ENCODE results near the gene IFFO2. TPM values are rescaled to one million over a fixed set of nuclear protein-coding genes. Genes with fewer than 3 reads are reported as not detected.

The IFFO2 gene
- total and polyA plus RNA-seq, 2 donors (not counting 1 experiment from before 2014, with no cell fraction given): 16.8 to 19.2 TPM

GRCh38 chr1:18899363-18900049 is 57.0 kb downstream of the IFFO2 start:
- Histone ChIP-seq H3K79me2 (ENCODE audit: control insufficient read depth, insufficient read depth, low read length) (peaks cover 7% of the 10 kb centered on the region), H3K27ac (ENCODE audit: low read length in 2 of 2) (no peak overlapping the region), H3K4me3 (ENCODE audit: control extremely low read depth in 1 of 5, extremely low read depth in 1 of 5, insufficient read depth in 1 of 5, low read depth in 2 of 5, low read length in 4 of 5) (no peak overlapping the region), H4K20me1 (ENCODE audit: control insufficient read depth, insufficient read depth, low read length, poor library complexity, severe bottlenecking) (no peaks in the 10 kb centered on the region), H3K27me3 (replicated peaks in 1 of 4; ENCODE audit: control extremely low read depth in 1 of 4, control insufficient read depth in 3 of 4, insufficient read depth in 4 of 4, low read length in 3 of 4) (no peaks in the 10 kb centered on the region), H3K4me1 (ENCODE audit: control insufficient read depth in 2 of 2, insufficient read depth in 2 of 2, low read length in 2 of 2) (peaks cover 11 to 22% of the 10 kb centered on the region in 2 donors), H2AFZ (ENCODE audit: insufficient read depth, low read depth, low read length, poor library complexity, severe bottlenecking) (no peak overlapping the region), H3K36me3 (replicated peaks in 1 of 2; ENCODE audit: control extremely low read depth in 1 of 2, control insufficient read depth in 1 of 2, extremely low read depth in 1 of 2, insufficient read depth in 2 of 2, low read length in 1 of 2) (no peaks in the 10 kb centered on the region), H3K9me3 (ENCODE audit: control extremely low read depth in 1 of 3, control insufficient read depth in 2 of 3, insufficient read depth in 1 of 3, low read length in 2 of 3) (no peaks in the 10 kb centered on the region), H3K9ac (ENCODE audit: low read length) (no peak overlapping the region), H3K4me2 (replicated peaks; ENCODE audit: low read depth, low read length, poor library complexity, severe bottlenecking) (no peak overlapping the region)
- peaks cover 13% of the 10 kb centered on the region for H3K4me1 Mint-ChIP-seq
- no peaks in the 10 kb centered on the region for H3K27me3 Mint-ChIP-seq
- DNase-seq: no peak
- ChIA-PET CTCF (interaction anchor here (0.9 to 1.3 kb wide), 3 partner anchors 14 to 27 kb away, joined by 3 to 6 read pairs (median 3); no protein-coding TSS in a partner anchor), POLR2A (no interaction called here)
- intact Hi-C loops (cut with micrococcal nuclease): no loop called here
- H3K4me3 Mint-ChIP-seq: no peak overlapping the region
- no peak for ATAC-seq (ENCODE audit: low read depth)
- WGBS (ENCODE audit: insufficient coverage): 91% methylated on average over 3 of the region's 4 CpGs
- TF ChIP-seq CTCF (IDR thresholded peaks at IDR 0.05) (no peak), EZH2 (IDR thresholded peaks at IDR 0.05; ENCODE audit: borderline replicate concordance, insufficient read depth, low read depth, low read length, poor library complexity, severe bottlenecking) (no peak)
- no peaks in the 10 kb centered on the region for H3K9me3 Mint-ChIP-seq (ENCODE audit: insufficient read depth)
- H3K27ac Mint-ChIP-seq: no peak overlapping the region

- intact Hi-C loops (cut with micrococcal nuclease): no loop called here
- Histone ChIP-seq H2AFZ (ENCODE audit: insufficient read depth, low read depth, low read length, poor library complexity, severe bottlenecking) (no peak overlapping the region), H3K4me2 (replicated peaks; ENCODE audit: low read depth, low read length, poor library complexity, severe bottlenecking) (no peak overlapping the region), H4K20me1 (ENCODE audit: control insufficient read depth, insufficient read depth, low read length, poor library complexity, severe bottlenecking) (no peaks in the 10 kb centered on the region), H3K79me2 (ENCODE audit: control insufficient read depth, insufficient read depth, low read length) (peaks cover 7% of the 10 kb centered on the region), H3K36me3 (replicated peaks in 1 of 2; ENCODE audit: control extremely low read depth in 1 of 2, control insufficient read depth in 1 of 2, extremely low read depth in 1 of 2, insufficient read depth in 2 of 2, low read length in 1 of 2) (no peaks in the 10 kb centered on the region), H3K4me1 (ENCODE audit: control insufficient read depth in 2 of 2, insufficient read depth in 2 of 2, low read length in 2 of 2) (peaks cover 10 to 21% of the 10 kb centered on the region in 2 donors), H3K27ac (ENCODE audit: low read length in 2 of 2) (no peak overlapping the region), H3K9ac (ENCODE audit: low read length) (no peak overlapping the region), H3K27me3 (replicated peaks in 1 of 4; ENCODE audit: control extremely low read depth in 1 of 4, control insufficient read depth in 3 of 4, insufficient read depth in 4 of 4, low read length in 3 of 4) (no peaks in the 10 kb centered on the region), H3K4me3 (ENCODE audit: control extremely low read depth in 1 of 5, extremely low read depth in 1 of 5, insufficient read depth in 1 of 5, low read depth in 2 of 5, low read length in 4 of 5) (no peak overlapping the region), H3K9me3 (ENCODE audit: control extremely low read depth in 1 of 3, control insufficient read depth in 2 of 3, insufficient read depth in 1 of 3, low read length in 2 of 3) (no peaks in the 10 kb centered on the region)
- ATAC-seq (ENCODE audit: low read depth): no peak
- no peak overlapping the region for H3K27ac Mint-ChIP-seq
- H3K4me3 Mint-ChIP-seq: no peak overlapping the region
- DNase-seq: no peak
- H3K9me3 Mint-ChIP-seq (ENCODE audit: insufficient read depth): no peaks in the 10 kb centered on the region
- no peak for TF ChIP-seq CTCF (IDR thresholded peaks at IDR 0.05)
- TF ChIP-seq EZH2 (IDR thresholded peaks at IDR 0.05; ENCODE audit: borderline replicate concordance, insufficient read depth, low read depth, low read length, poor library complexity, severe bottlenecking): no peak
- ChIA-PET CTCF (interaction anchor here (0.9 kb wide), 1 partner anchor 28 kb away, joined by 3 read pairs; no protein-coding TSS in a partner anchor), POLR2A (no interaction called here)
- 93% methylated on average over 6 of the region's 8 CpGs for WGBS (ENCODE audit: insufficient coverage)
- H3K27me3 Mint-ChIP-seq: no peaks in the 10 kb centered on the region
- peaks cover 11% of the 10 kb centered on the region for H3K4me1 Mint-ChIP-seq
Observed at GRCh38 chr1:18898567-18898966, 57.9 kb downstream of the IFFO2 start.
